Dermis blood vessel endothelial cell (primary cell): ENCODE results near the gene PRF1. TPM values are rescaled to one million over a fixed set of nuclear protein-coding genes. Genes with fewer than 3 reads are reported as not detected.
"Not testable (repeated sequence)": the region's sequence is repeated elsewhere in the genome, so short reads cannot be mapped to it uniquely, and the experiment has no call there.

Experiments used
- DNase-seq: peaks from one replicate; pipeline ENCODE4 v3.0.0; 2010
- total RNA-seq: library from RNA; depleted of rRNA; stranded (reverse); fragments of >200 nt; gene quantifications from 2 replicates; pipeline ENCODE4 v1.2.3, GENCODE V29; 2014

Gene PRF1
- not detected in 2 replicates for total RNA-seq

- no peak for DNase-seq
Observed at GRCh38 chr10:70602665-70603448, at the start of gene PRF1. TSS of gene PRF1 (minus strand) at chr10:70602741. CDS start at chr10:70600902, 1,839 bp downstream.

GRCh38 chr10:70651661-70652060 lies 49.1 kb upstream of the PRF1 start:
- DNase-seq, result peak; percentile 13

GRCh38 chr10:70650718-70651117 lies 48.2 kb upstream of the PRF1 start:
- DNase-seq, result no peak

- DNase-seq, result no peak
Observed at GRCh38 chr10:70650104-70650503, 47.6 kb upstream of the PRF1 start.

- no peak for DNase-seq
Observed at GRCh38 chr10:70649526-70649925, 47.0 kb upstream of the PRF1 start.

- no peak for DNase-seq
Observed at GRCh38 chr10:70648427-70648826, 45.9 kb upstream of the PRF1 start.

GRCh38 chr10:70647086-70647485 lies 44.5 kb upstream of the PRF1 start:
- no peak for DNase-seq

- DNase-seq, result not testable (repeated sequence)
Observed at GRCh38 chr10:70644959-70645358, 42.4 kb upstream of the PRF1 start.

GRCh38 chr10:70643272-70643671 lies 40.7 kb upstream of the PRF1 start:
- not testable (repeated sequence) for DNase-seq

GRCh38 chr10:70639640-70640383 lies 37.3 kb upstream of the PRF1 start:
- not testable (repeated sequence) for DNase-seq

GRCh38 chr10:70634515-70634914 lies 32.0 kb upstream of the PRF1 start:
- not testable (repeated sequence) for DNase-seq

- no peak for DNase-seq
Observed at GRCh38 chr10:70634011-70634410, 31.5 kb upstream of the PRF1 start.

GRCh38 chr10:70631735-70632134 lies 29.2 kb upstream of the PRF1 start:
- DNase-seq, result not testable (repeated sequence)

- DNase-seq, result no peak
Observed at GRCh38 chr10:70629338-70629737, 26.8 kb upstream of the PRF1 start.

- no peak for DNase-seq
Observed at GRCh38 chr10:70626056-70626455, 23.5 kb upstream of the PRF1 start.

GRCh38 chr10:70622981-70623844 lies 20.7 kb upstream of the PRF1 start:
- no peak for DNase-seq

GRCh38 chr10:70622541-70622940 lies 20.0 kb upstream of the PRF1 start:
- DNase-seq, result no peak

- no peak for DNase-seq
Observed at GRCh38 chr10:70621503-70622078, 19.1 kb upstream of the PRF1 start.

GRCh38 chr10:70620020-70620289 lies 17.4 kb upstream of the PRF1 start:
- no peak for DNase-seq

GRCh38 chr10:70619271-70620019 lies 16.9 kb upstream of the PRF1 start:
- peak; percentile 36 for DNase-seq

- no peak for DNase-seq
Observed at GRCh38 chr10:70618663-70619062, 16.1 kb upstream of the PRF1 start.
